ENCODE measurements around the gene TTC7B.

- no peak for TF ChIP-seq CTCF (IDR thresholded peaks at IDR 0.05; ENCODE audit: low read length)
- TF ChIP-seq EZH2 (IDR thresholded peaks at IDR 0.05; ENCODE audit: borderline replicate concordance, low read length): no peak
Observed at GRCh38 chr14:90782892-90783291, 33.3 kb downstream of the TTC7B start.
